ENCODE measurements around the gene PRR14.

PRR14 gene

DNA sequence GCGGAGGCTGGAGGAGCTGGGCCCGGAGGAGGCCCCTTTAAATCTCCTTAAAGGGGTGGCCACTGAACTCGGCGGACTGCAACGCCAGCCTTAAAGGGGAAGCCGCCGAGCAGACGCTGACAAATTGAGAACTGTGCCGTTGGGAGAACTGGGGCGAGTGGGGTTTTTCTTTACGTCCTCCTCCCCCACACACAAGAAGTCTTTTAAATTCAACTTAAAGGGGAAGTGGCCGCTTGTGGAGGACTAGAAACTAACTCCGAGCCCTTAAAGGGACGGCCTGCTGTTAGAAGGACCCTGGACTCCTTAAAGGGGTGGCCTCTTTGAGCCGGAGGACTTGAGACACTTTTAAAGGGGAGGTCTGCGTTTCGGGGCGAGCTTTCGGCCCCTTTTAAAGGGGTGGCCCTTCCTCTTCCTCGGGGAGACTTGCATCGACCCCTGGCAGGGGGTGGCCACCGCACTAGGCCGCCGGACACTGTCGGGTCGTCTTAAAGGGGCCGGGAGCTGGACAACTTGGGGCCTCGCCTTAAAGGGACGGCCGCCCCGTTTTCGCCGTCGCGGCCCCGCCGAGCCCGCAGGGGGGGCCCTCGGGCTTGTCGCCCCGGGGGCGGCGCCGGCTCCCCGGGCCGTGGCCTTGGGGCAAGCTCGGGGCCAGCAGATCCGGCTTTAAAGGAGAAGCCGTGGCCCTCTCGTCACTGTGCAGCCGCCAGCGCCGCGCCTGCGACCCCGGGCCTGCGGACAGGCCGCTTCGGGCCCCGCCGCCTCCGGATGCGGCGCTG lies 8.2 kb downstream of the PRR14 start:
- Mint-ChIP-seq H3K27me3 (no peaks in the 10 kb centered on the region), H3K36me3 (peaks cover 52% of the 10 kb centered on the region), H3K4me1 (peaks cover 61% of the 10 kb centered on the region), H3K9me3 (no peaks in the 10 kb centered on the region), H3K4me3 (peak overlapping the region; percentile 79), H3K27ac (peak overlapping the region; percentile 99)
- no peak for DNase-seq
- CTCF ChIA-PET = interaction anchor here (0.7 to 4.8 kb wide), 9 partner anchors 9 to 155 kb away, joined by 3 to 56 read pairs (median 3); partner anchors contain the start of gene PRR14

DNA sequence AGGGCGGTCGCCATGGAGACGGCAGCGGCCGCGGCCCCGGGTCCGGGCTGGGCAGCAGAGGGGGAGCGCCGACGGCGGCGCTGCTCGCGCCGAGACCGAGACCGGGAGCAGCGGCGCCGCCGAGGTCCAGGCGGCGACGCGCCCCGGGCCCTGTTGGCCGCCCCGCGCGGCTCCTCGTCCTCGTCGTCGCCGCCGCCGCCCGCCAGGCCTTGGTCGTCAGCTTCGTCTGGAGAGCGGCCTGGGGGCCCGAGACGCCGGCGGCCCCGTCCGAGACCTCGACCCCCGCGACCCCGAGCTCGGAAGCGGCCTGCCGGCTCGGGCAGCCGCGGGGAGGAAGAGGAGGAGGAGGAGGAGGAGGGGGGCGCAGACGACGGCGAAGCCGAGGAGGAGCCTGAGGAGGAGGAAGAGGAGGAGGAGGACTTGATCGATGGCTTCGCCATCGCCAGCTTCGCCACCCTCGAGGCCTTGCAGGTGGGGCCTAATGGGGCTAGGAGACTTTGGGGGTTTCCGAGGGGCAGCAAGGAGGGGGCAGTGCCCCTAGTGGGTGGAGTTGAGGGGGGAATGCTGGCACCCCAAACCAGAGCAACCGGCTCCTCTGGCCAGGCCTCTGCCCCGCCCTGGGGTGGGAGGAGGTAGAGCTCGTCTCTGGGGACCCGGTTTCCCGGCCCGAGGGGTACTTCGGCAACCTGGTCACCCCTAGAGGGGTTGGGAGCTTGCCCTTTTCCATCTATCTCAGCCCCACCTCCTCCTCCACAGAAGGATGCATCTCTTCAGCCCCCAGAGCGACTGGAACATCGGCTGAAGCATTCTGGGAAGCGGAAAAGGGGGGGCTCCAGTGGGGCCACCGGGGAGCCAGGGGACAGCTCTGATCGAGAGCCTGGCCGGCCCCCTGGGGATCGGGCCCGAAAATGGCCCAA lies 9.0 kb downstream of the PRR14 start:
- Mint-ChIP-seq H3K27me3 (no peaks in the 10 kb centered on the region), H3K9me3 (no peaks in the 10 kb centered on the region), H3K27ac (peak overlapping the region; percentile 90), H3K4me3 (peak overlapping the region; percentile 91), H3K36me3 (peaks cover 46% of the 10 kb centered on the region), H3K4me1 (peaks cover 56% of the 10 kb centered on the region)
- peak; percentile 53 for DNase-seq
- CTCF ChIA-PET = interaction anchor here (1.2 to 4.8 kb wide), 9 partner anchors 10 to 154 kb away, joined by 3 to 56 read pairs (median 7); partner anchors contain the start of gene PRR14

- peak overlapping the region; percentile 90 for H3K27ac Mint-ChIP-seq
- H3K27me3 Mint-ChIP-seq = no peaks in the 10 kb centered on the region
- H3K9me3 Mint-ChIP-seq = no peaks in the 10 kb centered on the region
- DNase-seq = peak; percentile 86
- H3K36me3 Mint-ChIP-seq = peaks cover 46% of the 10 kb centered on the region
- CTCF ChIA-PET = interaction anchor here (1.2 to 4.8 kb wide), 5 partner anchors 10 to 36 kb away, joined by 3 to 56 read pairs (median 7); partner anchors contain the start of gene PRR14
- peak overlapping the region; percentile 91 for H3K4me3 Mint-ChIP-seq
- peaks cover 57% of the 10 kb centered on the region for H3K4me1 Mint-ChIP-seq
Observed at GRCh38 chr16:30660424-30661261, 9.9 kb downstream of the PRR14 start.

DNA sequence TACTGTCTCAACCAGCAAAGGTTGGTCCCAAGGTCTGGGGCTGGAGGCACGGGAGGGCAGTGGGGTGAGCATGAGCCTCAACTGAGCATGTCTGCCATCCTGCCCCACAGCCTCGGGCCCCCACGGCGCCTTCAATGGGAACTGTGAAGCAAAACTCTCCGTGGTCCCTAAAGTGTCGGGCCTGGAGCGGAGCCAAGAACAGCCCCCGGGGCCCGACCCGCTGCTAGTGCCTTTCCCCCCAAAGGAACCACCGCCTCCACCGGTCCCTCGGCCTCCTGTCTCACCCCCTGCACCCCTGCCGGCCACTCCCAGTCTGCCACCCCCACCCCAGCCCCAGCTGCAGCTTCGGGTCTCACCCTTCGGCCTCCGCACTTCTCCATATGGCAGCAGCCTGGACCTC lies 11.7 kb downstream of the PRR14 start:
- no peak overlapping the region for H3K4me3 Mint-ChIP-seq
- H3K27ac Mint-ChIP-seq = no peak overlapping the region

GRCh38 chr16:30663038-30663437 lies 12.3 kb downstream of the PRR14 start:
- Mint-ChIP-seq H3K36me3 (peaks cover 52% of the 10 kb centered on the region), H3K27ac (no peak overlapping the region), H3K9me3 (no peaks in the 10 kb centered on the region), H3K4me3 (no peak overlapping the region), H3K4me1 (peaks cover 41% of the 10 kb centered on the region), H3K27me3 (no peaks in the 10 kb centered on the region)
- CTCF ChIA-PET = no interaction called here
- no peak for DNase-seq

More for the DNA sequence above, 11.7 kb downstream of the PRR14 start:
- H3K9me3 Mint-ChIP-seq = no peaks in the 10 kb centered on the region
- CTCF ChIA-PET = interaction anchor here (4.8 kb wide), 1 partner anchor 31 kb away, joined by 56 read pairs; no protein-coding TSS in a partner anchor
- no peak for DNase-seq
- H3K27me3 Mint-ChIP-seq = no peaks in the 10 kb centered on the region
- H3K4me1 Mint-ChIP-seq = peaks cover 41% of the 10 kb centered on the region
- peaks cover 47% of the 10 kb centered on the region for H3K36me3 Mint-ChIP-seq

- CTCF ChIA-PET = interaction anchor here (0.6 kb wide), 1 partner anchor 26 kb away, joined by 3 read pairs; no protein-coding TSS in a partner anchor
- Mint-ChIP-seq H3K4me3 (no peak overlapping the region), H3K36me3 (peaks cover 55% of the 10 kb centered on the region), H3K27me3 (no peaks in the 10 kb centered on the region), H3K4me1 (peaks cover 41% of the 10 kb centered on the region), H3K9me3 (no peaks in the 10 kb centered on the region), H3K27ac (no peak overlapping the region)
- DNase-seq = no peak
Observed at GRCh38 chr16:30663820-30664219, 13.1 kb downstream of the PRR14 start.

- Mint-ChIP-seq H3K27me3 (no peaks in the 10 kb centered on the region), H3K4me3 (no peak overlapping the region), H3K27ac (no peak overlapping the region), H3K9me3 (no peaks in the 10 kb centered on the region), H3K36me3 (peaks cover 55% of the 10 kb centered on the region), H3K4me1 (peaks cover 41% of the 10 kb centered on the region)
- CTCF ChIA-PET = interaction anchor here (2.2 kb wide), 1 partner anchor 30 kb away, joined by 11 read pairs; no protein-coding TSS in a partner anchor
- no peak for DNase-seq
Observed at GRCh38 chr16:30664616-30665109, 13.9 kb downstream of the PRR14 start.

- Mint-ChIP-seq H3K4me1 (peaks cover 41% of the 10 kb centered on the region), H3K36me3 (peaks cover 55% of the 10 kb centered on the region), H3K27me3 (no peaks in the 10 kb centered on the region), H3K9me3 (no peaks in the 10 kb centered on the region), H3K4me3 (no peak overlapping the region), H3K27ac (no peak overlapping the region)
- no peak for DNase-seq
- CTCF ChIA-PET = interaction anchor here (2.2 kb wide), 1 partner anchor 29 kb away, joined by 11 read pairs; no protein-coding TSS in a partner anchor
Observed at GRCh38 chr16:30665155-30665829, 14.5 kb downstream of the PRR14 start.

- Mint-ChIP-seq H3K9me3 (no peaks in the 10 kb centered on the region), H3K4me1 (peaks cover 36% of the 10 kb centered on the region), H3K4me3 (no peak overlapping the region), H3K36me3 (peaks cover 53% of the 10 kb centered on the region), H3K27me3 (no peaks in the 10 kb centered on the region), H3K27ac (no peak overlapping the region)
- DNase-seq = no peak
- CTCF ChIA-PET = interaction anchor here (2.2 kb wide), 1 partner anchor 28 kb away, joined by 11 read pairs; no protein-coding TSS in a partner anchor
Observed at GRCh38 chr16:30665830-30666190, 15.1 kb downstream of the PRR14 start.

DNA sequence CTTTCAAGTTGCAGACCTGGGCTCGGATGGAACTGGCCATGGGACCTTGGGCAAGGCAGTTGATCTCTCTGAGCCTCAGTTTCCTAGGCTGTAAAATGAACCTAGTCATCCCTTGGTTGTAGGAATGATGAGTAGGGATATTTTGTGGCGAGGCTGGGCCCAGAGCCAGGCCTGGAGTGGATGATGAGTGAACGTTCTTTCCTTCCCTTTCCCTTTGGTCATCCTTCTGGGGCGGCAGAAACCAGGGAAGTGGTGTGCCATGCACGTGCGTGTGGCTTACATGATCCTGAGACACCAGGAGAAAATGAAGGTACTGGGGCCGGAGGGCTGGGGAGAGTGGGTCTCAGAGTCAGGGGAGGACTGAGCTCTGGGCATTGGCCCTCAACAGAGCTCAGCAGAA lies 15.9 kb downstream of the PRR14 start:
- H3K27me3 Mint-ChIP-seq = no peaks in the 10 kb centered on the region
- H3K4me1 Mint-ChIP-seq = peaks cover 27% of the 10 kb centered on the region
- no peak for DNase-seq
- no peak overlapping the region for H3K4me3 Mint-ChIP-seq
- CTCF ChIA-PET = no interaction called here
- no peak overlapping the region for H3K27ac Mint-ChIP-seq
- H3K36me3 Mint-ChIP-seq = peaks cover 49% of the 10 kb centered on the region
- H3K9me3 Mint-ChIP-seq = no peaks in the 10 kb centered on the region

- Mint-ChIP-seq H3K36me3 (peaks cover 43% of the 10 kb centered on the region), H3K27ac (no peak overlapping the region), H3K4me1 (peaks cover 20% of the 10 kb centered on the region), H3K9me3 (no peaks in the 10 kb centered on the region), H3K27me3 (no peaks in the 10 kb centered on the region), H3K4me3 (no peak overlapping the region)
- no peak for DNase-seq
- CTCF ChIA-PET = no interaction called here
Observed at GRCh38 chr16:30667361-30667905, 16.7 kb downstream of the PRR14 start.

- Mint-ChIP-seq H3K27ac (no peak overlapping the region), H3K4me3 (no peak overlapping the region), H3K36me3 (peaks cover 34% of the 10 kb centered on the region), H3K27me3 (no peaks in the 10 kb centered on the region), H3K9me3 (no peaks in the 10 kb centered on the region), H3K4me1 (peaks cover 10% of the 10 kb centered on the region)
- DNase-seq = no peak
- CTCF ChIA-PET = no interaction called here
Observed at GRCh38 chr16:30668393-30668792, 17.6 kb downstream of the PRR14 start.
